PC-3 (cell line): ENCODE measurements around the gene TMBIM1.

Experiments used
- EZH2 ChIP-seq: fragments of 300-600 bp; sonication (generic); IDR thresholded peaks from one replicate; pipeline ENCODE4 v1.6.1; 2017; ENCODE audit warnings: antibody characterized with exemption, mild to moderate bottlenecking, low read length; ENCODE audit not compliant: unreplicated experiment
- EZH2phosphoT487 ChIP-seq: fragments of 300-600 bp; sonication (generic); IDR thresholded peaks from 2 replicates; pipeline ENCODE4 v1.6.1; 2018; ENCODE audit warnings: mild to moderate bottlenecking, antibody characterized with exemption, low read length, borderline replicate concordance
- TF ChIP-seq, protein P1 (sequence below): fragments of 300-600 bp; sonication (generic); conservative IDR thresholded peaks from 2 replicates; pipeline ENCODE4 v1.5.1; 2017; ENCODE audit warnings: antibody characterized with exemption, low read depth, mild to moderate bottlenecking, low read length

GRCh38 chr2:218285604-218286003 is 6.7 kb downstream of the TMBIM1 start:
- TF ChIP-seq, protein P1, sequence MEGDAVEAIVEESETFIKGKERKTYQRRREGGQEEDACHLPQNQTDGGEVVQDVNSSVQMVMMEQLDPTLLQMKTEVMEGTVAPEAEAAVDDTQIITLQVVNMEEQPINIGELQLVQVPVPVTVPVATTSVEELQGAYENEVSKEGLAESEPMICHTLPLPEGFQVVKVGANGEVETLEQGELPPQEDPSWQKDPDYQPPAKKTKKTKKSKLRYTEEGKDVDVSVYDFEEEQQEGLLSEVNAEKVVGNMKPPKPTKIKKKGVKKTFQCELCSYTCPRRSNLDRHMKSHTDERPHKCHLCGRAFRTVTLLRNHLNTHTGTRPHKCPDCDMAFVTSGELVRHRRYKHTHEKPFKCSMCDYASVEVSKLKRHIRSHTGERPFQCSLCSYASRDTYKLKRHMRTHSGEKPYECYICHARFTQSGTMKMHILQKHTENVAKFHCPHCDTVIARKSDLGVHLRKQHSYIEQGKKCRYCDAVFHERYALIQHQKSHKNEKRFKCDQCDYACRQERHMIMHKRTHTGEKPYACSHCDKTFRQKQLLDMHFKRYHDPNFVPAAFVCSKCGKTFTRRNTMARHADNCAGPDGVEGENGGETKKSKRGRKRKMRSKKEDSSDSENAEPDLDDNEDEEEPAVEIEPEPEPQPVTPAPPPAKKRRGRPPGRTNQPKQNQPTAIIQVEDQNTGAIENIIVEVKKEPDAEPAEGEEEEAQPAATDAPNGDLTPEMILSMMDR, result no peak
- no peak for TF ChIP-seq EZH2
- TF ChIP-seq EZH2phosphoT487, result no peak
